ELR (cell line): ENCODE results near the gene MXD3.
"Not testable (repeated sequence)": the region's sequence is repeated elsewhere in the genome, so short reads cannot be mapped to it uniquely, and the experiment has no call there.

Experiments used
- DNase-seq: peaks from one replicate; pipeline ENCODE4 v3.0.0-alpha.2; 2015; ENCODE audit warnings: low read depth

Gene MXD3

GRCh38 chr5:177343000-177343399 lies 31.3 kb upstream of the MXD3 start:
- DNase-seq = not testable (repeated sequence)

DNA sequence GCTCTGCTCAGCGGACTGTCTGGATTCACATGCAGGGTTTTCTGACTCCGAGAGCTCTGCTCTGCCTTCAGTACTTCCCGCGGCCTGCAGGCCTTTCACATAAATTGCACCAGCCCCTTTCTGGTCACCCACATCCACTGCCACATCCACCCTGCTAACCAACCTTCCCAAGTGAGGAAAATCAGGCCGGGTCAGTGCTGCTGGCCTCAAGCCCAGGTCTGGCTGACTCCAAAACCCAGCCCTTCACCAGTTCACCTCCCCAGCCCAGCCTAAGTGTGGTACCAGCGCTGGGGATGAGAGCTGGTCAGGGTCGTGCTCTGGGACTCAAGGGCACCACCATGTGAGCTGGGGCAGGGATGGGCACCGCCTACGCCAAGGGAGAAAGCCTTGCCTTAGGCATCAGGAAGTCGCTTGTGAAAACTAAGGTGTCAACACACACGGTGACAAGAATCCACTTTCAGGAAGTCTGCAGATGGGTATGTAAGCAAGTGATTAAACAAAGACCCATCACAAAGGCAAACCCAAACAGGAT lies 27.5 kb upstream of the MXD3 start:
- DNase-seq = no peak

DNA sequence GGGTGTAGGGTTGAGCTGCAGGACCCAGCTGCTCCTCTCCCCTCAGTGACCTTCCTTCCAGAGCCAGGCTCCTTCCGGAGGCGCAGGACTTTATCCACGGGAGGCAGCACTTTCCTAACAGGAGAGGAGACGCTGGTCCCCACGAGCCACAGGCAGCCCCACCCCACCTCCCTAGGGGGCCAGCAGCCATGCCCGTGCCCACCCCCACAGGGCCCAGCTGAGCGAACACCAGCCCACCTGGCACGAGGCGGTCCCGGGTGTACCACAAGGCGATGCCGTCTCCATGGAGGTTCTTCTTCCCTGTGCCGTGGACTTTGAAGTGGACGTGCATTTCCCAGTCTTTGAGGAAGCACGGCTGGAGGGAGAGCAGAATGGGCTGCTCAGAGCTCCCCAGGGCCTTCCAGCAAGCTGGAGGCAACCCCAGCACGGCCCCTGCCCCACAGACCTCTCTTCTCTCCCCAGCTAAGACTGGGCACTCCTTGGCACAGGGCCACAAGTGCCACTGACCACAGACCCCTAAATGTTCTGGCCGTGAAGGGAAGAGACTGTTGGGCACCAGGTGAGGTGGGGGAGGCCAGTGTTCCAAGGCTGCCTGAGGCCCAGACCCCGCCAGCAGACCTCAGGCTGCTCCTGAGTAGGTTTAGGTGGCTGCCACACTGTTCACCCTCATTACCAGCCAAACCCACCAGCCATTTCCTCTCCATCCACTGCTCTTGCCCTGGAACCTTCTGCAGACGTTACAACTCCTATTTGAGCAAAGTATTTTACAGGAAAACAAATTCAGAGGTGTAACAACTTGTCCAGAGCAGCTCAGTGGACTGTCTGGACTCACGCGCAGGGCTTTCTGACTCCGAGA lies 26.8 kb upstream of the MXD3 start:
- DNase-seq = no peak

- no peak for DNase-seq
Observed at GRCh38 chr5:177336603-177337494, 25.2 kb upstream of the MXD3 start.

DNA sequence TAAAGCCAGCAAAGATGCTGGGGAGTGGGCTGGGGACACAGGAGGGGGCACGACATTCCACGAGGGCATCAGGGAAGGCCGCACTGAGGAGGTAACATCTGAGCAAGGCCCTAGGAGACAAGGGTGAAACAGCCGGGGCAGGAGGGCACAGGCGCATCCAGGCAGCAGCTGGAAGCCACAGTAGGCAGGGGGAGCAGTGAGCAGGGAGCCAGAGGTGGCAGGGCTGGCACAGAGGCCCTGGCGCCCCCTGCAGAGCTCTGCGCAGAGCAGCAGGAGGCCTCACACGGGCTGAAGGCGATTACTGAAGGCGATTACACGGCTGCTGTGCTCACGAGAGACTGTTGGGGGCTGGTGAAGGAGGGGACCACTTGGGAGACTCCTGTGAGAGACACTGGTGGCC lies 24.4 kb upstream of the MXD3 start:
- DNase-seq = peak; percentile 55

GRCh38 chr5:177335701-177336065 lies 24.0 kb upstream of the MXD3 start:
- DNase-seq = no peak

DNA sequence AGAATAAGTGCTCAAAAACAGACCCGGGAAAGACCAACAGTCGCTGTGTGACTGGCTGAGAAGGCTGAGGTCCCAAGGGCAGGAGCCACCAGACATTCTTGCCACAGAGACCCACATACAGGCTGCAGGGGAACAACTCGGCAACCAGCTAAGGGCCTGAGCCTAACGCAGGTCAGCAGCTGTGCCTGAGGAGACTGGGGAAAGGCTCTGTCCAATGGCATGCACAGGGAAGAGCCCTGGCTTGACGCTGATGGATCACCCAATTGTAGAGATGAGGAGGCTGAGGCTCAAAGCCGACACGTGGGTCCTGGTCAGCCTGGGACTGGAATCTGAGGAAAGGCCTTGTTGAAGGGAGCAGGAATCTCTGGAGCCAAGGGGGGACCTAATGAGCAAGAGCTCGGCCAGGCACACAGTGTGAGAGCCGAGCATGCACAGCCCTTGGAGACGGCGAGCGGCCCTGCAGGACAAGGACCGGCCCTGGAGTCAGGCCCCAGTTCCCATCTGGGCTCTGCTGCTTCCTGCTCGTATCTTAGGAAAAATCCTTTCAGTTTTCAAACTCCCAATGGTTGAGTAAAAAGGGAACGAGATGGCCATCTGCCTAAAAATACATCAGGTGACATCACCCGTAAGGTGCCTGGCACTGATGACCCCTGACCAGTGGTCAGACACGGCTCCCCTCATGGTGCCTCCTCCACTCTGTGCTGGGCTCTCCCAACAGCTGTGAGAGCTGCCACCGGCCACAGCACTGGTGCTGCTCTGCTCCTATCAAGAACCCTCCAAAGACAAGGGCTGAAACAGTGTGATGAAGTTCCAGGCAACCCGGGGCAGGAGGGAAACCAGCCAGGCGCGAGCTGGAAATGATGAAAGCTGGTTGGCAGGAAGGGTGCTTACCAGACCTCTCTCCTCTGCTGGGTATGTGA lies 23.3 kb upstream of the MXD3 start:
- DNase-seq = no peak

DNA sequence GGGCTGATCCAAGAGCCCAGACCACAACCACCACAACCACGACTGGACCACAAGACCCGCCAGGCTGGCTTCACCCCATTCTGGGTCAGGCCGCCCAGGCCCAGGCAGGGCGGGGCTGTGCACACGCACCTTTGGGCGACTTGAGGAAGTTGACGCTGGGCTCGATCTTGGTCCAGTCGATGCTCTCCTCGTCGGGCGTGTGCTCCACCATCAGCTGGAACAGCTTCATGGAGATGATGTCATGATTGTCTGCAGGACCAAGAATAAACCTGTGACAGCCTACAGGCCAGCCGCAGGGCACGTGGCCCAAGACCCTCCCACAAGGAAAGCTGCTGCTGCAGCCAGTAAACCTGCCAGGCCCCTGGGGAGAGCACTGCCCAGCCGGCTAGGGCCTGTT lies 22.5 kb upstream of the MXD3 start:
- DNase-seq = no peak

DNA sequence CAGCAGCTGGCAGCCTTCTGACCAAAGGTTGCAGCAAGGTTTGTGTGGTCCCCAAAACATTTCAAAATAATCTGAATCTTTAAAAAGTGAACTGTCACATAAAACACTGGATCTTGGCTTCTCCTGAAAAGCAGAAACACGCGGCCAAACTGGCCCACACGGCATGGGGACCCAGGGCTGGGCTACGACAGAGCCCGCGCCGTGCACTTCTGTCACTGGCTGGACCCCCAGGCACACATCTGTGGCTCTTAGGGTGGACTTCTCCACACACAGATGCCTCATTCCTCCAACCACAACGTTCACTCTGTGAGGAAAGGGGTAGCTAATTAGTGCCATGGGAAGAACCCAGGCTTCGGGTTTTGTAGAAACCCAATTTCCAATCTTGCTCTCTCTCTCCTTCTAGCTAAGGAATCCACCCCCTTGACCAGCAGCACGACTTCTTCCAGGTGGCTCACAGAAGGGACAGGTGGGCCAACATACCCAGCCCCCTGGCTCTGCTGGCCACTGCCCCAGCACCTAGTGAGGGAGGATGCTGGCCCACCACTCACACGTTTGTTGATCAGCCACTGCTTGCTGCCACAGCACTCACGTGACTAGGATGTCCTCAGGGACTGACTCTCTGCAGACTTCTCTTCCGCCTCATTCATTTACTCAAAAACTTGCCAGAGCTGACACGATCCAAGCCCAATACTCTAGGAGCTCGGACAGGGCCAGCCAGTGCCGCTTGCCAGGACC lies 21.9 kb upstream of the MXD3 start:
- no peak for DNase-seq

DNA sequence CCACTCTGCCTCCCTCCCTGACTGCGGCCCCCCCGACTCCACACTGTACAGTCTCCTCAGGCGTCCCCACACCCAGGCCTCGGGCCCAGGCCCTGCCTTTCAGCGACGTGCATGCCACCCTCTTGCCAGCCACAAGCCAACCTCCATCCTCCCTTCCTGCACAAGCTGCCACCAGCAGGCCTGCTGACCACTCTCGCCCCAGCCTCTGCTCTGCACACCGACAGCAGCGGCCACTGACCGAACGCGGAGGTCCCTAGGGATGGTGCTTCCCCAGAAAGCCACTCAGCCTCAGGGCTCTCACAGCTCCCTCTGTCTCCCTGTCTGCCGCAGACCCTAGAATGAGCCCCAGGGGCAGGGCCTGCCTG lies 21.2 kb upstream of the MXD3 start:
- DNase-seq = no peak

GRCh38 chr5:177332031-177332895 lies 20.6 kb upstream of the MXD3 start:
- DNase-seq = no peak

DNA sequence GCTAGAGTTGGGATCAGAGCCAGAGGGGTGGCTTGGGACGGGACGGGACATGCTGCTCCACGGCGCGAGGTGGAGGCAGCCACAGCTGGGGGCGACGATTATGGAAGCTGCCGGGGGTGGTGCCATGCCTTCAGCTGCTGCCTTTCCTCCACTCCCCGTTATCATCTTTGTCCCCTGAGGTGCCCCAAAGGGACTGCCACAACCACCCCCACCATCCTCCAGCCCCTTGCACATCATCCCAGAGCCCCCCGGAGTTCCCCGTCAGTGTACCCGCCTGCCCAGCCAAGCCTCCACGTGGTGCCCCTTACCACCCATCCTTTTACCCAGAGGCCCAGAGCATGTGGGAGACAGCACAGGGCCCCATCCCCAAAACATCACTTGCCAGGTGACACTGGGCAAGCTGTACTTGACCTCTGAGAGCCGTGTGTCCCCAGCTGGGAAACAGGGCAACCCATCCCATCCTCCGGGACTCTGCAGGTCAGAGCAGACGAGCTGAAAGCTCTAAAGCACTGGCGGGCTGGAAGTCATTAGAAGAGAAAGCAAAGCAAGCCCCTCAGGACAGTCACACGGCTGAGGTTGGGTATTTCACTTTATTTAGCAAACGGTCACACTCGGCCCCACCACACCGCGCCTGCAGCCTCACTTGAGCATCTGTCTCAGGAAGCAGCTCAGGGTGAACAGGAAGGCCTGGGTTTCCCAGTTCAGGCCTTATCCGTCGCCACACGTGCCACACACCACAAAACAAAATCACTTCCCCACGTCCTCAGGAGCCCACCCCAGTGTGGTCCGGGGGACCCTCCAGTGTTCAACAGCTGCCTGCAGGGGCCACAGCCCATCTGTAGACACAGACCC lies 19.5 kb upstream of the MXD3 start:
- DNase-seq = no peak

DNA sequence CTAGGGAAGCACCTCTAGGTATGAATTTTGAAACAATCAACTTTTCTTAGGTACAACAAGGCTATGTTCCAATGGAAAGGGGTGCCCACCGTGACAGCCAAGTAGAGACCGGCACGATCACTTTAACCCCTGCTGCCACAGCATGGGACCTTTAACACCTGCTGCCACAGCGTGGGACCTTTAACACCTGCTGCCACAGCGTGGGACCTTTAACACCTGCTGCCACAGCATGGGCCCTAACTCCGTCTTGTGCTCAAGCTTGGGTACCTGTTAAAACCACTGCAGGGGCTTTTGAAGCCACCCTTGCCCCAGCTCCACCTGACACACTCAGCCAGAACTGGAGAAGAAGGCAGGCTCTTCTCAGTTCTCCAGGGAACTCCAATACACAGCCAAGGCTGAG lies 18.2 kb upstream of the MXD3 start:
- DNase-seq = no peak

GRCh38 chr5:177328545-177329231 lies 17.0 kb upstream of the MXD3 start:
- no peak for DNase-seq

GRCh38 chr5:177327539-177328522 lies 16.1 kb upstream of the MXD3 start:
- DNase-seq = peak; percentile 29

- DNase-seq = peak; percentile 43
Observed at GRCh38 chr5:177325868-177326381, 14.2 kb upstream of the MXD3 start.

GRCh38 chr5:177320879-177321278 lies 9.2 kb upstream of the MXD3 start:
- no peak for DNase-seq
